GM13976 (cell line): ENCODE data around the gene SNX24.

Source experiments
- DNase-seq: peaks from one replicate; pipeline ENCODE4 v3.0.0; 2012; ENCODE audit warnings: low spot score
- CTCF ChIP-seq: IDR thresholded peaks from 2 replicates; pipeline ENCODE4 v1.5.1; 2012; ENCODE audit warnings: borderline replicate concordance, mild to moderate bottlenecking; ENCODE audit not compliant: insufficient read depth; ENCODE audit errors: extremely low read depth, missing control alignments, control extremely low read depth
- in situ Hi-C: fragments of 300-500 bp; cut with MboI; formaldehyde crosslinking; loops from one replicate; pipeline ENCODE4 v1.12.0; 2022; ENCODE audit warnings: low sequenced_read_pairs, mixed read lengths, inconsistent platforms; ENCODE audit not compliant: unreplicated experiment

The SNX24 gene

GRCh38 chr5:122896598-122897282 is 51.3 kb downstream of the SNX24 start:
- in situ Hi-C loops, result loop anchor here (5.0 to 25.0 kb wide), 2 partner anchors 106 to 384 kb away; no protein-coding TSS in a partner anchor
- no peak for TF ChIP-seq CTCF
- DNase-seq, result no peak

GRCh38 chr5:122897283-122897602 is 51.8 kb downstream of the SNX24 start:
- DNase-seq, result no peak

GRCh38 chr5:122901346-122901745 is 55.9 kb downstream of the SNX24 start:
- in situ Hi-C loops, result no loop called here
- no peak for DNase-seq
- TF ChIP-seq CTCF, result no peak

More at GRCh38 chr5:122897283-122897602, 51.8 kb downstream of the SNX24 start:
- in situ Hi-C loops, result loop anchor here (5.0 to 25.0 kb wide), 2 partner anchors 105 to 385 kb away; no protein-coding TSS in a partner anchor
- no peak for TF ChIP-seq CTCF

- DNase-seq, result no peak
- no peak for TF ChIP-seq CTCF
- in situ Hi-C loops, result no loop called here
These were observed 56.9 kb downstream of the SNX24 start for GRCh38 chr5:122902263-122902662.

GRCh38 chr5:122906768-122907167 is 61.4 kb downstream of the SNX24 start:
- in situ Hi-C loops, result no loop called here
- no peak for TF ChIP-seq CTCF
- no peak for DNase-seq

- in situ Hi-C loops, result no loop called here
- TF ChIP-seq CTCF, result no peak
- DNase-seq, result no peak
These were observed 61.9 kb downstream of the SNX24 start for GRCh38 chr5:122907276-122907675.
